ENCODE measurements around the gene UBN1.
"Not testable (repeated sequence)": the region's sequence is repeated elsewhere in the genome, so short reads cannot be mapped to it uniquely, and the experiment has no call there.

Gene UBN1

DNA sequence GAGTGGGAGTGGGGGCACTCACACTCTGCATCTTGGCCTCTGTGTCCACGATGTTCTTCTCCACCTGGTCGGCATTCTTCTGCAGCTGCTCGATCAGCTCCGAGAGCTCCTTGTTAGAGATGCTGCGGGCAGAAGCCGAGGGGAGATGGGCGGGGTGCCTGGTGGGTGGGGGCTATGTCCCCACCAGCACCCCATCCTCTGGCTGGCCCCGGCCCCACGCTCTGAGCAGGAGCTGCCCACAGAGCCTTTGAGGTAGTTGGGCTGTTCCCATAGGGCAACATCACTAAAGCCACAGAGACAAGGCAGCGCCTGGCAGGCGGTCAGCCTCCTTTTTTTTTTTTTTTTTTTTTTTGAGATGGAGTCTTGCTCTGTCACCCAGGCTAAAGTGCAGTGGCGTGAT is 63.5 kb downstream of the UBN1 start:
- DNase-seq = no peak

DNA sequence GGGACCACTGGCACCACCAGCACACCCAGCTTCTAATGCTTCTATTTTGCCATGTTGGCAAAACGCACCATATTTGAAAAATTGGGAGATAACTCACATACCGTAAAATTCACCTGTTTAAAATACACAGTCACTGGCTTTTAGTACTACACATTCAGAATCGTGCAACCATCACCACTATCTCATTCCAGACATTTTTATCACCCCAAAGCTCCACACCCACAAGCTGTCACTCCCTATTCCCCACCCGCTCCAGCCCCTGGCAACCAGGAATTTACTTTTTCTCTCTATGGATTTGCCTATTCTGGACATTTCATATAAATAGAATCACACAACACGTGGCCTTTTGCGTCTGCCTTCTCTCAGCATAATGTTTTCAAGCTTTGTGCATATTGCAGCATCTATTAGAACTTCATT is 64.7 kb downstream of the UBN1 start:
- DNase-seq = no peak

DNA sequence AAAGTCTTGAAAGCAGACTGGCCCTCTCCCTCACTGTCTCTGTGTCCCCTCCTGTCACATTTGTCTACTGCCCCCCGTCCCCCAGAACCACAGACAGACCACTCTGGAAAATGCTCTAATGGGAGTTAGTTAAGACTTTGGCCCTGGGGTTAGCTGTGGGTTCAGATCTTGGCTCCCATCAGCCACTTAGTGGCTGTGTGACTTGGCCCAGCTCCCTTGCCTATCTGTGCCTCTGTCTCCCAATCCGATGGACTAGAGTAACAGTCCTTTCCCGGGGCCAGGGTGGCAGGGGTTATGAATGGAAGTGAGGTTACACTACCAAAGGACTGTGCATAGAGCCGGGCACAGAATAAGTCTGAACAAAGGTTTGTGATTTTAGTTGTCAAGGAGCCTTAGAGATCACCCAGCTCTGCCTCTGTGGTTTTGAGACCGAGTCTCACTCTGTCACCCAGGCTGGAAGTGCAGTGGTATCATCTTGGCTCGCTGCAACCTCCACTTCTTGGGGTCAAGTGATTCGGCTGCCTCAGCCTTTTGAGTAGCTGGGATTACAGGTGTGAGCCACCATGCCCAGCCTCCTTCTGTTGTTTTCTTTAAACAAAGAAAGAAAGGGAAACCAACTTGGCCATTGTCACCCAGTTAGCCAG is 66.0 kb downstream of the UBN1 start:
- no peak for DNase-seq

GRCh38 chr16:4913774-4914525 is 66.7 kb downstream of the UBN1 start:
- DNase-seq = no peak

GRCh38 chr16:4914528-4915225 is 67.4 kb downstream of the UBN1 start:
- no peak for DNase-seq

- DNase-seq = no peak
Measured at GRCh38 chr16:4915226-4915761, 68.0 kb downstream of the UBN1 start.

- no peak for DNase-seq
Measured at GRCh38 chr16:4917117-4917516, 69.8 kb downstream of the UBN1 start.

- no peak for DNase-seq
Measured at GRCh38 chr16:4918781-4919251, 71.5 kb downstream of the UBN1 start.

DNA sequence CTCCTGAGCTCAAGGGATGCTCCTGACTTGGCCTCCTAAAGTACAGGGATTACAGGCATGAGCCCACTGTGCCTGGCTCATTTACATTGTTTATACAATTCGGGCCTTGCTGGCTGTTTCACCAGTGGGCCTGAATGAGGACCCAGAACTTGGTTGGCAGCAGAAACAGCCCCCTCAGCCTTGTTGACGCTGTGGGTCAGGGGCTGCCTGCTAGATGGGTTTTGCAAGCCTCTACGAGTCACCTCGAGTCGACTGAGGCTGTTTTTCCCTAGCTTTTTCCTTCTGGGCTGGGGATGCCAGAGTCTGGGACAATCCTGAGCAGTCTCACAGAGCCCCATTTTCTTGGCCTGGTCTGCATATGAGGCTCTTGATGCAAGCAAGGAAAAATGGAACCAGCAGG is 73.5 kb downstream of the UBN1 start:
- DNase-seq = no peak

GRCh38 chr16:4922721-4923342 is 75.6 kb downstream of the UBN1 start:
- DNase-seq = no peak

GRCh38 chr16:4923853-4924252 is 76.6 kb downstream of the UBN1 start:
- no peak for DNase-seq

DNA sequence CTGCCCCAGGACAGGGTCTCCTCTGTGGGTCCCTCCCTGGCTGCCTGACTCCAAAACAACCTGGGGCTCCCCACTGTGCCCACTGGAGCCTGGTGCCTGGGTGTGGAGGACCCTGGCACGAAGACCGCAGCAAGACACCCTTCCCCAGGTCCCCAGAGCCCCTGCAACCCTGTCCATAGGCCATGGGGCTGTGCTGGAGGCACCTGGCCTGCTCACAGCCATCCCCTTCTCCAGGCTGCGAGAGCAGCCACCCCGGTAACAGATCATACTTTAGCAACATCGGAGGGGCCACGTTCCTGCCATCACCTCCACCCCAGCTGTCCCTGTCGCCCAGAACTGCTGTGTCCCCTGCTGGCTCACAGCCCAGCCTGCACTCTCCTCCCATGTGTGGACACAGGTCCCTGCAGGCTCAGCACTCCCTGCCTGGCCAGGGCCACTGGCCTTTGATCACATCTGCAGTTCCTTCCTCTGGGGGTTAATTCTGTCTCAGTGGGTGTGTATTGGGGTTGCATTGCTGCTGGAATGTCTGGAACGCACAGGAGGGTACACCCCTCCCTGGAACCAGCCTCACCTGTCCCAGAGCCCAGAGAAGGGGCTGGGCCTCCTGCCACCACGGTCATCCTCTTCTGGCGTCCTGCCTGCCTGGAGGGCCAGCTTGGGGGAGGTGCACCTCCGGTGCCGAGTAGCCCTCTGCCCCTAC is 77.5 kb downstream of the UBN1 start:
- DNase-seq = no peak

- DNase-seq = no peak
Measured at GRCh38 chr16:4925293-4925607, 78.0 kb downstream of the UBN1 start.

- no peak for DNase-seq
Measured at GRCh38 chr16:4925791-4926190, 78.5 kb downstream of the UBN1 start.

- DNase-seq = no peak
Measured at GRCh38 chr16:4926928-4927327, 79.6 kb downstream of the UBN1 start.

DNA sequence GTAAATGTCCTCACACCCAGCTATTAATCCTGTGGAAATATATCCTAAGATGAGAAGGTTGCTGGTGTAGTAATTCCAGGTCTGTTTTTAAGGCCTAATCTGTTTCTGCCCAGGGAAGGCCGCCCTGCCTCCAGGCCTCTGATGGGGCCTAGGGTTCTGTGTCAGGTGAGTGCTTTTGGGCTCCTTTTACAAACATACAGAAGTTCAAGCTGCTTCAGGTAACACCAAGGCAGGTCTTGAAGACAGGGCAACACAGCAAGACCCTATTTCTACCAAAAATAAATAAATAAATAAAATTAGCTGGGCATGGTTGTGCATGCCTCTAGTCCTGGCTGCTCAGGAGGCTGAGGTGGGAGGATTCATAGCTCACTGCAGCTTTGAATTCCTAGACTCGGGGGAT is 80.4 kb downstream of the UBN1 start:
- DNase-seq = no peak

- DNase-seq = no peak
Measured at GRCh38 chr16:4928227-4928626, 80.9 kb downstream of the UBN1 start.

DNA sequence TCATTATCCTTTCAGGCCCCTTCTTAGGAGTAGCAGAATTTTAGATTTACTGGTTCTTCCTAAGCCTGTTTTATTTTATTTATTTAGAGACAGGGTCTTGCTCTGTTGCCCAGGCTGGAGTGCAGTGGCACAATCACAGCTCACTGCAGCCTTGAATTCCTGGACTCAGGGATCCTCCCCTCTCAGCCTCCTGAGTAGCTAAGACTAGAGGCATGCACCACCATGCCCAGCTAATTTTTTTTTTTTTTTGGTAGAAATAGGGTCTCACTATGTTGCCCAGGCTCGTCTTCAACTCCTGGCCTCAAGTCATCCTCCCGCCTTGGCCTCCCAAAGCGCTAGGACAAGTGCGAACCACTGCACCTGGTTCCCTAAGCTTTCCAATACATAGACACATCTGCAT is 82.3 kb downstream of the UBN1 start:
- DNase-seq = not testable (repeated sequence)

- no peak for DNase-seq
Measured at GRCh38 chr16:4931381-4931780, 84.1 kb downstream of the UBN1 start.

All from NCI-H187 treated with DMSO at 0.1 percent for 48 hours (cell line).